GM12872 (cell line): ENCODE results near the gene R3HDM2.

Source experiments
- CTCF ChIP-seq: IDR thresholded peaks from 3 replicates; pipeline ENCODE4 v1.5.1; 2011; ENCODE audit warnings: low read depth, mild to moderate bottlenecking, low read length, moderate library complexity; ENCODE audit not compliant: insufficient read depth

R3HDM2 gene

DNA sequence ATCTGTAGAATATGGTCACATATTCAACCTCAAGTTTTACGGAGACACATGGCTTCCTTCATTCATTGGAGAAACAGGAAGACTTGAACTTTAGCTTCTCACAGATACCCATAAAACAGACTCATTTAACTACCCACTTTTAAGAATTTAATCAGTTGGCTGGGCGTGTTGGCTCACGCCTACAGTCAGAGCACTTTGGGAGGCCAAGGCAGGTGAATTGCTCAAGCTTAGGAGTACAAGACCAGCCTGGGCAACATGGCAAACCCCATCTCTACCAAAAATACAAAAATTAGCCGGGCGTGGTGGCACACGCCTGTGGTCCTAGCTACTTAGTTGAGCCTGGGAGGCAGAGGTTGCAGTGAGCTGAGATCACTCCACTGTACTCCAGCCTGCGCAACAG, 115.2 kb downstream of the R3HDM2 start:
- no peak for TF ChIP-seq CTCF

DNA sequence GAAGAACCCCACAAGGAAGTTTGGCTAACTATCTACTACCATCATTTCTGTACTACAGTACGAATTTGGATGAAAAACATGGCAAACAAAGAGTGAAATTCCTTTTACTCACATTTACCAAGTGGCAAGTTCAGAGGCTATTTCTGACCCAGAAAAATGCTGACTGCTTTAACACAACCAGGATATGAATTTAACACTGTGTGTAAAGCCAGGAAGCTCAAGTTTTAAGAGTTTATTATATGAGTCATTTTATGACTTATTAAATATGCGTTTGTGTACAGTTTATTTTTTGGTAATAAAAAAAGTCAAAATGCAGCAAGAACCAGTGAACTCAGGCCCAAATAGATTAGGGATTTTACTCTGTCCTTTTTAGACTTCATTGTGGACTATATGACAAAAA, 121.4 kb downstream of the R3HDM2 start:
- TF ChIP-seq CTCF = no peak

DNA sequence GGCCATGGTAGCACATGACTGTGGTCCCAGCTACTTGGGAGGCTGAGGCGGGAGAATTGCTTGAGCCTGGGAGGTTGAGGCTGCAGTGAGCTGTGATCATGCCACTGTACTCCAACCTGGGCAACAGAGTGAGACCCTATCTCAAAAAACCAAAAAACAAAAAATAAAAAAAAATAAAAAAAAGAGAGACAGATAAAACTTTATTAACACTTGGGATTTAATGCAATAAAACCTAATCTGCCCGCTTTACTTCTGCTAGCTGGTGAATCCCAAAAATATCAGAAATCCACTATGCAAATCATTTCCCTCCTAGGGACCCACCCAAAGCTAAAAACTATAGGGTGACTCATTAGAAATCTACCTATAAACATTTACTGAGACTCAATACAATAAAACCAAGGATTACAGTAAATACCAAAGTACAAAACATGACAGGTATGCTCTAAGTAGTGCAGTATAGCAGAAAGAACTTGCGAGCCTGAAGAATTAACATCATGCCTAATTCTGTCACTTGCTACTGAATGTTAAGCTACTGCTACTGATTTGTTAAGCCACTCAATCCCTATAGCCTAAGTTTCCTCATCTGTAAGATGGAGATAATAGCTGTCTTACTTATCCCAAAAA, 129.8 kb downstream of the R3HDM2 start:
- TF ChIP-seq CTCF = no peak

- no peak for TF ChIP-seq CTCF
Measured at GRCh38 chr12:57299514-57300016, 131.3 kb downstream of the R3HDM2 start.

DNA sequence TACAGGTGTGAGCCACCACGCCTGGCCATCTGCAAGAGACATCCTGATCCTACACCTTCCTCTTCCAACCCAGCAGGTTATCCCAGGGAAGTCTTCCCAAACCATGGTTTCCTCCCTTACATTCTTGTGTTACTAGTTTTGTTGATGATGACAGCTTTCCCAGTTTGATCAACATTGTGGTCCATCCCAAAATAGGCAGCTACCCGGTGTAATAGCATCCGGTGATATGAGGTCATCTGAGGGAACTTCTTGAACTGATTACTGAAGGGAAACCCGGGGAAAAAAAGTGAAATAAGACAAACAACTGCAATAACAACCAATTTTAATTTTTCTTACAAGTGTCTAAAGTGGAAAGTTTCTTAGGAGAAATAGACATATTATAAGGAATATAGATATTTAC, 134.6 kb downstream of the R3HDM2 start:
- no peak for TF ChIP-seq CTCF

- no peak for TF ChIP-seq CTCF
Measured at GRCh38 chr12:57280211-57281062, 150.4 kb downstream of the R3HDM2 start.

DNA sequence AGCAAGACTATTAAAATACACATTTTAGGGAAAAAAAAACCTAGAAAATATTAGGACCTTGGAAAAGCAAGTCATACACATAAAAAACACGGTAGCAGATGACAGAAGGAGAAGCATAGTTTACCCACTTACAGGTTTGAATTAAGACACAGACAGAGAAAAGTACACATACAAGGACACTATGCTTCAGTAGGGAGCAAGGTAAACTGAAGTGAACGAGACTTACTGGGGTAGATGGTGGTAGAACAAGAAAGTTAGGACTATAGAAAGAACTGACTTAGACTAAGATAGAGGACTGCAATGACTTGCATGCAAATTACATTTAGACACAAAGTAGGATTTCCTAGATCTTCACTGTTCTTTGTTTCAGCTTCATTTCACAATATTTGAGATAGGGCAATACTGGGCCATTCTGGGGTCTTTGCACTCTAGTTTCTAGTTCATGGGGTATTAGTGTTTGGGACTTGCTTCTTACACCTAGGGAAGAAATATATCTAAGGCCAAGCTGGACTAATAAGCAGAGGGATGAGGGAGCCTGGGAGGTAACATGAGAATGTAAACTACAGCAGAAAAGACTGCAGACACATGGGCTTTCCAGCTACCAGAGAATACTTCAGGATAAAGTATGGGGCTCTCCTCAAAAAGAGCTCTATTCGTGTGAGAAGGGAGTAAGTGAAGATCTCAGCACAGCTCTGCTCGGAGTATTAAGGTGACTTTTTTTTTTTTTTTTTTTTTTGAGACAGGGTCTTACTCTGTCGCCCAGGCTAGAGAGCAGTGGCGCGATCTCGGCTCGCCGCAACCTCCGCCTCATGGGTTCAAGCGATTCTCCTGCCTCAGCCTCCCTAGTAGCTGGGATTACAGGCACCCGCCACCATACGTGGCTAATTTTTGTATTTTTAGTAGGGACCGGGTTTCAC, 152.1 kb downstream of the R3HDM2 start:
- no peak for TF ChIP-seq CTCF
